Activated CD4-positive, alpha-beta T cell treated with anti-CD3 and anti-CD28 coated beads, Interleukin-2, amount 10 ng/mL, durations not matched to agents 24 days and 14 days (primary cell): ENCODE data around the gene DIO2. TPM values are rescaled to one million over a fixed set of nuclear protein-coding genes. Genes with fewer than 3 reads are reported as not detected.

Experiments
- DNase-seq: peaks from one replicate; pipeline ENCODE4 v3.0.0; 2022
- H3K27ac Mint-ChIP-seq: one replicate; pipeline ENCODE4 v1.8.0; 2022; ENCODE audit warnings: mild to moderate bottlenecking, mixed read lengths
- H3K27me3 Mint-ChIP-seq: one replicate; pipeline ENCODE4 v1.8.0; 2022; ENCODE audit warnings: mixed read lengths
- H3K36me3 Mint-ChIP-seq: one replicate; pipeline ENCODE4 v1.8.0; 2022; ENCODE audit warnings: low read depth, mild to moderate bottlenecking, mixed read lengths
- H3K4me1 Mint-ChIP-seq: one replicate; pipeline ENCODE4 v1.8.0; 2021; ENCODE audit warnings: mixed read lengths
- H3K4me3 Mint-ChIP-seq: one replicate; pipeline ENCODE4 v1.8.0; 2022; ENCODE audit warnings: mild to moderate bottlenecking, moderate library complexity, mixed read lengths
- H3K9me3 Mint-ChIP-seq: one replicate; pipeline ENCODE4 v1.8.0; 2021; ENCODE audit warnings: mixed read lengths
- intact Hi-C: fragments of 100-400 bp; cut with micrococcal nuclease; formaldehyde crosslinking; loops from one replicate; pipeline ENCODE4 v1.15.1; 2023
- total RNA-seq: library from RNA; stranded (reverse); gene quantifications from 2 replicates; pipeline ENCODE4 v1.2.3, GENCODE V29; 2022

DIO2 gene
- total RNA-seq, 1 donor from 2014 or later: not detected

- Mint-ChIP-seq H3K36me3 (no peaks in the 10 kb centered on the region), H3K27ac (no peak overlapping the region), H3K4me3 (no peak overlapping the region)
Observed at GRCh38 chr14:80206351-80207080, 4.8 kb downstream of the DIO2 start.

GRCh38 chr14:80202888-80203562, 8.3 kb downstream of the DIO2 start:
- H3K27ac Mint-ChIP-seq: no peak overlapping the region
- H3K27me3 Mint-ChIP-seq: no peaks in the 10 kb centered on the region
- peak; percentile 63 for DNase-seq
- intact Hi-C loops: no loop called here
- no peak overlapping the region for H3K4me3 Mint-ChIP-seq
- H3K36me3 Mint-ChIP-seq: no peaks in the 10 kb centered on the region
- no peaks in the 10 kb centered on the region for H3K4me1 Mint-ChIP-seq
- no peaks in the 10 kb centered on the region for H3K9me3 Mint-ChIP-seq

More at GRCh38 chr14:80206351-80207080, 4.8 kb downstream of the DIO2 start:
- no peaks in the 10 kb centered on the region for H3K27me3 Mint-ChIP-seq
- intact Hi-C loops: no loop called here
- no peaks in the 10 kb centered on the region for H3K9me3 Mint-ChIP-seq
- no peak for DNase-seq
- H3K4me1 Mint-ChIP-seq: no peaks in the 10 kb centered on the region

DNA sequence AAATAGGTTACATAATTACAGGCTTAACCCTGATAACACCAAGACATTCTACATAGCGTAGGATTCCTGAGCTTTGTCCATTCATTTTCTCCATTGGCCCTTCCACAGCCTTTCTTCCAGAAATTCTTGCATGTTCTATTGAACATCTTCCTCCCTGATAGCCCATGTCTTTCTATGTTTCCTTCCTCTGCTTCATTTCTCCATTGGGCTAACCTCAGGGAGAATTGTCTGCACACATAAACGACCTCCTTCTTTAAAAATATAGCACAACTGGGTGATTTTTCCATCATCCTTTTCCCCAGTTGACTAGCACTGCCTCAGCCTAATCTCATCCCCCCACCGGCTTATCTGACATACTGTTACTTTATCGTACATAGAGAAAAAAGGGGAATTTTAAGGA, 11.2 kb downstream of the DIO2 start:
- intact Hi-C loops: no loop called here
- Mint-ChIP-seq H3K9me3 (no peaks in the 10 kb centered on the region), H3K36me3 (no peaks in the 10 kb centered on the region), H3K4me3 (no peak overlapping the region), H3K27ac (no peak overlapping the region), H3K27me3 (no peaks in the 10 kb centered on the region), H3K4me1 (no peaks in the 10 kb centered on the region)
- no peak for DNase-seq

- DNase-seq: no peak
- intact Hi-C loops: no loop called here
- no peaks in the 10 kb centered on the region for H3K27me3 Mint-ChIP-seq
Observed at GRCh38 chr14:80188571-80188970, 22.7 kb downstream of the DIO2 start.

GRCh38 chr14:80186301-80186800, 25.0 kb downstream of the DIO2 start:
- no peaks in the 10 kb centered on the region for H3K27me3 Mint-ChIP-seq
- no peaks in the 10 kb centered on the region for H3K4me1 Mint-ChIP-seq
- no peak for DNase-seq
- H3K9me3 Mint-ChIP-seq: no peaks in the 10 kb centered on the region
- intact Hi-C loops: no loop called here
- no peak overlapping the region for H3K27ac Mint-ChIP-seq
- H3K4me3 Mint-ChIP-seq: no peak overlapping the region
- no peaks in the 10 kb centered on the region for H3K36me3 Mint-ChIP-seq

More at GRCh38 chr14:80188571-80188970, 22.7 kb downstream of the DIO2 start:
- Mint-ChIP-seq H3K36me3 (no peaks in the 10 kb centered on the region), H3K4me3 (no peak overlapping the region), H3K27ac (no peak overlapping the region), H3K9me3 (no peaks in the 10 kb centered on the region), H3K4me1 (no peaks in the 10 kb centered on the region)

DNA sequence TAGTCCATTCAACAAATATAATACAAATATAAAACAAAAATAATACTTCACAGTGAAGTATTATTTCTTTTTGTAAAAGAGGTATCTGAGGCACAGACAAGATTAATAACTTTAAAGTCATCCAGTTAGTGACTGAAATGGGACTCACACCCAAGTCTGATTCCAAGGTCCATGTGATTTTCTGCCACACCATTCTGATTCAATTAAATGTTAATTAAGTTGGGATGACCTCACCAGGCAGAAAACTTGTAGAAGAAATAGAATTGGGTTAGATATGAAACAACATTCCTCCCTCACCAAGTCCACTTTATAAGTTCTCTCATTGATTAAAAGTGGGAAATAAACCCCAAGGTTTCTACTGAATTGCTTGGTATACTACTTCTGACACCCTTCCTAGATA, 34.4 kb downstream of the DIO2 start:
- H3K9me3 Mint-ChIP-seq: no peaks in the 10 kb centered on the region
- intact Hi-C loops: no loop called here
- H3K4me1 Mint-ChIP-seq: no peaks in the 10 kb centered on the region
- H3K27ac Mint-ChIP-seq: no peak overlapping the region
- H3K4me3 Mint-ChIP-seq: no peak overlapping the region
- DNase-seq: no peak
- H3K36me3 Mint-ChIP-seq: no peaks in the 10 kb centered on the region
- no peaks in the 10 kb centered on the region for H3K27me3 Mint-ChIP-seq

GRCh38 chr14:80172375-80173051, 38.8 kb downstream of the DIO2 start:
- intact Hi-C loops: no loop called here
- DNase-seq: no peak
- no peaks in the 10 kb centered on the region for H3K27me3 Mint-ChIP-seq
- H3K36me3 Mint-ChIP-seq: no peaks in the 10 kb centered on the region
- H3K27ac Mint-ChIP-seq: no peak overlapping the region
- H3K4me1 Mint-ChIP-seq: no peaks in the 10 kb centered on the region
- H3K9me3 Mint-ChIP-seq: no peaks in the 10 kb centered on the region
- no peak overlapping the region for H3K4me3 Mint-ChIP-seq

- no peak overlapping the region for H3K27ac Mint-ChIP-seq
- no peak for DNase-seq
- H3K27me3 Mint-ChIP-seq: no peaks in the 10 kb centered on the region
- intact Hi-C loops: no loop called here
- no peaks in the 10 kb centered on the region for H3K36me3 Mint-ChIP-seq
- H3K9me3 Mint-ChIP-seq: no peaks in the 10 kb centered on the region
- no peak overlapping the region for H3K4me3 Mint-ChIP-seq
- H3K4me1 Mint-ChIP-seq: no peaks in the 10 kb centered on the region
Observed at GRCh38 chr14:80167793-80168448, 43.4 kb downstream of the DIO2 start.

DNA sequence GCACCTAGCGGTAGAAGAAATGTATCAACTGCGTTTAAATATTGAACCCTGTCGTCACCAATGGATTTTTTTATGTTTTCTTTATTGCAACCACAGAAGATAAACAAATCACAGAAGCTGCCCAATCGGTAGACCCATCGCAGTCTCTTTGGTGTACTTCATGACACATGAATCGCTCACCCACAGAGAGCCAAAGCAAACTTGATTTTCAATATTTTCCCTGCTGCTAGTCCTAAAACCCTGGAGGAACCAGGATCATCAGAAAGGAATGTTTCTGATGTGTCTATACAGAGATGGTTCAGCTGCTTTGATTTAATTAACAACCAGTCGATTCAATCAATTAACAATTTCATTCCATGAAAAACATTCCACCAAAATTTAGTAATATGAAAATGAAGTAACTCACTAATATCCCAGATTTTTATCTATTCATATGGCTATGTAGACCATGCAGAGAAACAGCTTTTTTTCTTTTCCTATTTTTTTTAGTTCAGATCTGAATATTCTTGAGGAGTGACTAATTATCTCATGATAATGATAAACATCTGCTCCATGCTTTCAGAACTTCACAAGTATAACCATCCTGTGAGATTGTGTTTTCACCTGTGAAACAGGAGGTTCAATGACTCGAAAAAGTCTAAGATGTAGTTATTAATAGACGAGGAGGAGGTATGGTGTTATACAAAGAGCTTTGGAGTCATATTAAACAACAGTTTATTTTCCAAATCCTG, 46.1 kb downstream of the DIO2 start:
- no peak overlapping the region for H3K27ac Mint-ChIP-seq
- no peaks in the 10 kb centered on the region for H3K9me3 Mint-ChIP-seq
- H3K27me3 Mint-ChIP-seq: no peaks in the 10 kb centered on the region
- H3K36me3 Mint-ChIP-seq: no peaks in the 10 kb centered on the region
- no peak overlapping the region for H3K4me3 Mint-ChIP-seq
- DNase-seq: no peak
- intact Hi-C loops: no loop called here
- no peaks in the 10 kb centered on the region for H3K4me1 Mint-ChIP-seq

GRCh38 chr14:80152763-80153162, 58.5 kb downstream of the DIO2 start:
- Mint-ChIP-seq H3K4me1 (no peaks in the 10 kb centered on the region), H3K4me3 (no peak overlapping the region), H3K27me3 (no peaks in the 10 kb centered on the region), H3K27ac (no peak overlapping the region), H3K36me3 (no peaks in the 10 kb centered on the region), H3K9me3 (no peaks in the 10 kb centered on the region)
- no peak for DNase-seq
- intact Hi-C loops: no loop called here

- Mint-ChIP-seq H3K4me3 (no peak overlapping the region), H3K9me3 (no peaks in the 10 kb centered on the region), H3K36me3 (no peaks in the 10 kb centered on the region), H3K4me1 (no peaks in the 10 kb centered on the region), H3K27ac (no peak overlapping the region), H3K27me3 (no peaks in the 10 kb centered on the region)
- intact Hi-C loops: no loop called here
- DNase-seq: no peak
Observed at GRCh38 chr14:80152166-80152565, 59.1 kb downstream of the DIO2 start.

DNA sequence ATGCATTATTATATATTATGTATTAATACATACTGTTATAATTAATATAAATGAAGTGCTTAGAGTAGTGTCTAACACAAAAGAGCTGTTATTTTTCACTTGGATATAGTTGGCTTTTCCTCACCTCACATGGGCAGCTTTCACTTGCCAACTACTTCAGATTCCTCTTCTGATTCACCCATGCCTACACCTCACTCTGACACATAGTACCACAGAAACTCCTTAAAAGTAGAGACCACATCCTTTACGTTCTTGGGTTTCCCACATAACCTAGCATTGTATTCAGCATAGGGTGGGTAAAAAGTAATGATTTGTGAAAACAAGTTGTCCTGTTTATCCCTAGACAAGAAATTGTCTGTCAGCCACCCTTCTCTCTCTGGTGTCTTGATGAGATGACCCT, 61.0 kb downstream of the DIO2 start:
- H3K4me1 Mint-ChIP-seq: no peaks in the 10 kb centered on the region
- no peaks in the 10 kb centered on the region for H3K9me3 Mint-ChIP-seq
- no peak for DNase-seq
- no peak overlapping the region for H3K4me3 Mint-ChIP-seq
- H3K27me3 Mint-ChIP-seq: no peaks in the 10 kb centered on the region
- no peaks in the 10 kb centered on the region for H3K36me3 Mint-ChIP-seq
- H3K27ac Mint-ChIP-seq: no peak overlapping the region
- intact Hi-C loops: no loop called here
